ENCODE data around the gene EVX2.

Gene EVX2

DNA sequence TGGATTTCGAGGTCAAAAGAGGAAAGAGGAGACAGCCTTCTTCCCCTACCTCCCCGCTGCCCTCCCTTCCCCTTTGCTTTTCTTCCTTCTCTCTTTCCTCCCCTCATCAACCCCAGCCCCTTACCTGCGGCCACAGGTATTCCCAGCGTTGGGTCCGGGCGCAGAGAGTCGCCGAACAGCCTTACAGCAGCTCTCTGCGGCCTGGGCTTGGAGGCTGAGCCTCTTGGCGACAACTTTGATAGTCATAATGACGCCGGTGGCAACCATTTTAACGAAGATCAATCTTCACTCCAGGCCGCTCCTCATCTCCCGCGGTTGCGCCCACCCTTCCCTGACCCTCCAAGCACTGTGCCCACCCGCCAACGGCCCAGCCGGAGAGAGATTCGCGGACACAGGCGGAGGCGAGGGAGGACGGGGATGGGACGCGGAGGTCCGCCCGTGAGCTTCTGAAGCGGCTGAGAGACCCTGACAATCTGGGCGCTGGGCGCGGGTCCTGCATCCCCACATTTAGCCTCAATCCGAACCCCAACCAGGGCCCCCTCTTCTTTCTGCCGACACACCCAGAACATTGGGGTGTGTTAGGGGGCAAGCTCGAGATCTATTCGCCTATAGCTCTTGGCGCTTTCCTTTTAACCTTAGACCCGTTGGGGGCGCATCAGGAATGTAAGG lies 1.5 kb upstream of the EVX2 start:
- no peak overlapping the region for H3K4me3 Mint-ChIP-seq
- peaks cover 66% of the 10 kb centered on the region for H3K36me3 Mint-ChIP-seq (ENCODE audit: insufficient read depth)
- H3K4me1 Mint-ChIP-seq = peaks cover 12% of the 10 kb centered on the region
- H3K27me3 Mint-ChIP-seq = peaks cover 95% of the 10 kb centered on the region
- no peak for ATAC-seq (replicated peaks; ENCODE audit: extremely low read depth, poor library complexity, severe bottlenecking)
- no peaks in the 10 kb centered on the region for H3K9me3 Mint-ChIP-seq
- DNase-seq (ENCODE audit: low spot score in 2 of 2) = no peak
- H3K27ac Mint-ChIP-seq (ENCODE audit: low read depth) = peak overlapping the region; percentile 86

DNA sequence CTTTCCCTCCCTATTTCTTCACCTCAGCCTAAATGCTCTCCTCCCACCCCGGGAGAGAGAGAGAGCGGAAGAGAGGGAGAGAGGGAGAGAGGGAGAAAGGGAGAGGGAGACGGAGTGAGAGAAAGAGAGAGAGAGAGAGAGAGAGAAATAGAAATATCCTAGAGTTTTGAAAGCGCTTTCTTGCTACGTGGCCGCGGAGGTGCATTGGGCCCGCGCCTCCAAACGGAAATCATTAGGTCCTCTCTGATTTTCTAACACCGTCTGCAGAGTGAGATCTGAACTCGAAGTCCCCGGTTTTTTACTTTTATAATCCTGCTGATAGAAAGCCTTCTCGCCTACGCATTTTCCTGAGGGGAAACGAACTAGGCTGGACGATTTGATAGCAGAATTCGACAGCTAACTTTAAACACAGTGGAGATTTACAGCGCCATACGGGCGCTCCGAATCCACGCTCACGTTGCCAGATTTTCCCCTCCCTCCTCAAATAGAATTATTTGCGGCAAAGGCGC lies 903 bp upstream of the EVX2 start:
- ATAC-seq (replicated peaks; ENCODE audit: extremely low read depth, poor library complexity, severe bottlenecking) (no peak), DNase-seq (ENCODE audit: low spot score in 2 of 2) (no peak)
- peaks cover 93% of the 10 kb centered on the region for H3K27me3 Mint-ChIP-seq
- H3K27ac Mint-ChIP-seq (ENCODE audit: low read depth) = peak overlapping the region; percentile 86
- peak overlapping the region; percentile 31 for H3K4me3 Mint-ChIP-seq
- peaks cover 13% of the 10 kb centered on the region for H3K4me1 Mint-ChIP-seq
- peaks cover 66% of the 10 kb centered on the region for H3K36me3 Mint-ChIP-seq (ENCODE audit: insufficient read depth)
- no peaks in the 10 kb centered on the region for H3K9me3 Mint-ChIP-seq

DNA sequence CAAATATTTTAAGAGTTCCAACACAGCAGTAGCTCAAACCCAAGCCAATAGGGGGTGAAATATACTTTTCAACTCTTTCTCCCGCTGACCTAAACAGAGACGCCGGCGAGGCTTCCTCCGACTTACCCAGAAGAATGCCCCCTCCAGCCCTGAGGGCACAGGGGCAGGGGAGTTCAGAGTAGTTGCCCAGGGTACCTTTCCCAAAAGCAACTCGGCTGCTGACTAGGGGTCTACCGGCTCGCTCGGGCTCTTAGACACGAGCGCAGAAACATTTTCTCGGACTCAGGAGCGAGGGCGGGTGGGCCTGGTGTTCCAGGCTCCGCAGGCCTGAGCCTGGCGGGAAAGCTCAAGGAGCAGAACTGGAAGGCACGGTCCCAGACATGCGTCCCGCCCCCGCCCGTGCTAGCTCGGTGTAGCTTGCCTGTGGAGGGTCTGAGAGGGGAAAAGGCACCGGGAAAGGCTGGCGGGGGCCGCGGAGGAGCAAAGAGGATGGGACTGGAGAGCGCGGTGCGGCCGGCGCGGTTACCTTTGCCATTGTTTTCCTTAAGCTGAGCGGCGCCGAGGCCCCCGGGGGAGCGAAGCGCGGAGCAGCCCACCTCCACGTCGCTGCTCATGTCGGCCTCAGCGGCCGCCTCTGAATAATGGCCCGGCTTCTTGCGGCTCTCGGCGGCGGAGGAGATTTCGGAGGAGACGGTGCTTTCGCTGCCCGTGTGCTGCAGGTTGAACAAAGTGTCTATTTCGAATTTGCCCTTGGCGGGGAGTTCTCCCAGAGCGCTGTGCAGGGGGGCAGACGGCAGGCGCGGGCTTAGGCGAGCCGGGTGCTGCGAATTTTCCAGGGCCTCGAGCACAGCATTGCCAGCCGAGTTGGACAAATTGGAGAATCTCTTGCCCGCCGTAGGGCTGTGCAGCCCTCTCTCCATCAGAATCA lies 674 bp downstream of the EVX2 start:
- Mint-ChIP-seq H3K4me3 (peak overlapping the region; percentile 55), H3K36me3 (ENCODE audit: insufficient read depth) (peaks cover 75% of the 10 kb centered on the region), H3K9me3 (no peaks in the 10 kb centered on the region), H3K27ac (ENCODE audit: low read depth) (peak overlapping the region; percentile 86), H3K4me1 (peaks cover 15% of the 10 kb centered on the region), H3K27me3 (peaks cover 93% of the 10 kb centered on the region)
- ATAC-seq (replicated peaks; ENCODE audit: extremely low read depth, poor library complexity, severe bottlenecking) = no peak
- DNase-seq (ENCODE audit: low spot score in 2 of 2) = peak in 1 of 2 donors; percentile 13

DNA sequence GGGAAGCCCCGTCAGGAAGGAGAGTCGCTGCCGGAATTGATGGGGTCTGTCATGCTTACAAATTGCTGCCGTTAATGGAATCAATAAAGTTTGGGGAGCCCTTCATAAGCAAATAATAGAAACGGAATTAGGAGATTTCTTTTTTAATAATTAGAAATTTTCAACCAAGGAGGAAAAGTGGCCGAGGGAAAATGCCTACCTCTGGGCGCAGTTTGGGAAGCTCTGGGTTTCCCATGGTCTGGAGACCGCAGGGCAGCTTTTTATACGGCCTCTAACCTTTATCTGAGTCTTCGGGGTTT lies 1.3 kb downstream of the EVX2 start:
- H3K4me1 Mint-ChIP-seq = peaks cover 15% of the 10 kb centered on the region
- H3K9me3 Mint-ChIP-seq = no peaks in the 10 kb centered on the region
- H3K27me3 Mint-ChIP-seq = peaks cover 90% of the 10 kb centered on the region
- H3K4me3 Mint-ChIP-seq = peak overlapping the region; percentile 55
- peaks cover 71% of the 10 kb centered on the region for H3K36me3 Mint-ChIP-seq (ENCODE audit: insufficient read depth)
- peak overlapping the region; percentile 86 for H3K27ac Mint-ChIP-seq (ENCODE audit: low read depth)
- DNase-seq (ENCODE audit: low spot score in 2 of 2) (no peak), ATAC-seq (replicated peaks; ENCODE audit: extremely low read depth, poor library complexity, severe bottlenecking) (no peak)

DNA sequence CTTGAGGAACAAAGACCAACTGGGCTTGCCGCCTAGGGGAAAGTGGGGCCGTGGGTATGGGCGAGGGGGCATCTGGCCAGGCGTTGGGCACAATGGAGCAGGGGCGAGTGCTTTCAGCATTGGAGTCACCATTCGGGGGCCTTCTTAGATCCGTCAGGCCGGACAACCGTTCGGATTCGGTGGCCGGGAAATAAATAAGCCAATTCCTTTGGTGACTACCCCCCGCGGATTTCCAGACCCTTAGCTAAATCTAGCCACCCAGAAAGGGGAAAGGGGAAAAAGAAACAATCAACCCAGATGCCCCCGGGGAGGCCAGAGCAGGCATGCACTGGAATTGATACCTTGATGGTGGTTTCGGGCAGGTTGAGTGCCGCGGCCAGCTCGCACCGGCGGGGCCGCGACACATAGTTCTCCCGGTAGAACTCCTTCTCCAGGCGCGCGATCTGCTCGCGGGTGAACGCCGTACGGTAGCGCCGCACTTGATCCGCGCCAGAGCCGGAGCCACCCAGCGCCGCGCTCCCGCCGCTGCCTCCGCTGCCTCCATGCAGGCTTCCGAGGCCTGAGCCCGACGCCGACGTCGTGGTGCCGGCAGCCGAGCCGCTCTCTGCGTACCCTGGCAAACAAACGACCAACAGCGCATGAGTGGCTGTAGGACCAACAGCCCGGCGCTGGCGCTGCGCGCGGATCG lies 1.8 kb downstream of the EVX2 start:
- Mint-ChIP-seq H3K27ac (ENCODE audit: low read depth) (peak overlapping the region; percentile 86), H3K27me3 (peaks cover 89% of the 10 kb centered on the region), H3K36me3 (ENCODE audit: insufficient read depth) (peaks cover 66% of the 10 kb centered on the region), H3K4me3 (peak overlapping the region; percentile 55), H3K4me1 (peaks cover 15% of the 10 kb centered on the region), H3K9me3 (no peaks in the 10 kb centered on the region)
- no peak for ATAC-seq (replicated peaks; ENCODE audit: extremely low read depth, poor library complexity, severe bottlenecking)
- DNase-seq (ENCODE audit: low spot score in 2 of 2) = no peak

DNA sequence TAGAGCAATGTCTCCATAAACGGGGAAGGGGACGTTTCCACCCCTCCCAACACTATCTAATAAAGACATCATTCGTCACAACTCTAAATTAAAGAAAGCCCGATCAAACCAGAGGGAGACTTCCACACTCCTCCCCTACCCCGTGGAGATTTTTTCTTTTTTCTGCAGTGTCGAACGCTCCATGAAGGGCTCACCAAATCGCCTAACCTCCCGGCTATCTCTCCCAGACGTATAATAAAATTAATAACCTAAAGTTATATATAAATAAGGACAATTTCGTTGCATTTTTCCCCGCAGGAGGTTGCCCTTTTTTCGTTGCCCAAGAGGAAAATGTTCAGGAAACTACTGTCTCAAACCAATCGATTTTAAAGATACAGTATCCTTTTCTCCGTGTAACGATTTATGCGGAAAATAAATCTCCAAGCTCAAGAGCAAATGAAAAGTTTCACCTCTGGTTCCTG lies 2.4 kb downstream of the EVX2 start:
- H3K36me3 Mint-ChIP-seq (ENCODE audit: insufficient read depth) = peaks cover 61% of the 10 kb centered on the region
- peaks cover 4% of the 10 kb centered on the region for H3K9me3 Mint-ChIP-seq
- peak overlapping the region; percentile 86 for H3K27ac Mint-ChIP-seq (ENCODE audit: low read depth)
- H3K4me3 Mint-ChIP-seq = no peak overlapping the region
- peaks cover 15% of the 10 kb centered on the region for H3K4me1 Mint-ChIP-seq
- no peak for DNase-seq (ENCODE audit: low spot score in 2 of 2)
- peaks cover 89% of the 10 kb centered on the region for H3K27me3 Mint-ChIP-seq
- ATAC-seq (replicated peaks; ENCODE audit: extremely low read depth, poor library complexity, severe bottlenecking) = no peak

DNA sequence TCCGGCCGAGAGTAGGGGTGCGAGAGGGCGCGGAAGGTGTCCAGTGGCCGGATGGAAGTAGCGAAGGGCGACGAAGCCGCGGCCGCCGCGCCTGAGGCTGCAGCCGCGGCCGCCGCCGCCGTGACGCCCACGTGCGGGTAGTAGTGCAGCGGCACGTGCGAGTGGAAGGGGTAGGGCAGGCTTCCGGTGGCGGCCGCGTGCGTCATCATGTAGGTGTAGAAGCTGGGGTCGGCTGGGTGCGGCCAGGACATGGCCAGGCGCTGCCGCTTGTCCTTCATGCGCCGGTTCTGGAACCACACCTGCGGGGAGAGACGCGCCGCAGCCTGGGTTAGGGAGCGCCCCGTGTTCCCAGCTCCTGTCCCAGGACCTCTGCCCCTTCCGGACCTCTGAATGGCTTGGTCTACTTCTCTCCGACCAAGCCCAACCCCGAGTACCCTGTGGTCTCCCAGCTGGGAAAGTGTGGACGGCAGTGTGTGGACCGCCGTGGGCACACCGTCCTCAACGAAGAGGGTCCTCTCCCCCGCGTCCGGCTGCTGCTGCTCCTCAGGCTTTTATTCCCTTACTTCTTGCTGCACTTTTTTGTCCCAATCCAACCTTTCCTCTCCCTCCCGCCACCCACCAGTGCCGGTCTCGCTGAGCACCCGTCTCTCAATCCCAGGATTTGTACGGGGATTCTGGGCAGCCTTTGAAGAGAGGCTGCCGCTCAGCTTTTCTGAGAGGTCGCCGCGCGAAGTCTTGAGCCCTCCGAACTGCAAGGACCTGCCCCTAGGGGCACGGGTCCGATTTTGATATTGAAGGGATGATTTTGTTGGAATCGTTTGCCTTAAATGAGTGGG lies 3.0 kb downstream of the EVX2 start:
- H3K36me3 Mint-ChIP-seq (ENCODE audit: insufficient read depth) = peaks cover 56% of the 10 kb centered on the region
- ATAC-seq (replicated peaks; ENCODE audit: extremely low read depth, poor library complexity, severe bottlenecking) (peak; percentile 36), DNase-seq (ENCODE audit: low spot score in 2 of 2) (peak in 1 of 2 donors; percentile 14)
- peak overlapping the region; percentile 86 for H3K27ac Mint-ChIP-seq (ENCODE audit: low read depth)
- H3K27me3 Mint-ChIP-seq = peaks cover 89% of the 10 kb centered on the region
- peaks cover 15% of the 10 kb centered on the region for H3K4me1 Mint-ChIP-seq
- peaks cover 10% of the 10 kb centered on the region for H3K9me3 Mint-ChIP-seq
- no peak overlapping the region for H3K4me3 Mint-ChIP-seq

DNA sequence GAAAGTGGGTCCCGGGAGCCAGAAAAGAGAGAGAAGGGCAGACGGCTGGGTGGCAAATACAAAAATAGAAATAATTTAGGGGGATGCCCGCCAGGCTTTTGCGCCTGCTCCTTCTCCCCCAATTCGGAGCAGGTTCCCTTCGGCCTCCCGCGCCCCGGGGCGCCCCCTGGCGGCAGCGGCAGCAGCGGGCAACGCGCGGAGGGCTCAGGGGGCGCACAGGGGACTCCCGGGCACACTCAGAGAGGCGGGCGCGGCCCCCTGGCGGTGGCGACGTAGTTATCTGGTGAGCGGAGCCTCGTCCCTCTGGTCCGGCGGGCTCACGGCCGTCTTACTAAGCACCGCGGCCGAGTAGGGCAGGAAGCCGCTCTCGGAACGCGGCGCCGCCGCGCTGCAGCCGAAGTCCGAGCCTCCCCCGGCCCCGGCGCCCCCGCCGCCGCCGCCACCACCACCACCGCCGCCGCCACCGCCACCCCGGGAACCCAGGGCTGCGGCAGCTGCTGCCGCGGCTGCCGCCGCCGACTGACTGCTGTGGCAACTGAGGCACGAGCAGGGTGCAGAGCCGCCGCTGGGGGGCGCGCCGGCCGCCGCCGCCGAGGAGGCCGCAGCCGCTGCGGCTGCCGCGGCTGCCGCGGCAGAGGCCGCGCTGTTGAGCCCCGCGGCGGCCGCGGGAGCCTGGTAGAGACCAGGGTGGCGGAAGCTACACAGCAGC lies 3.8 kb downstream of the EVX2 start:
- Mint-ChIP-seq H3K36me3 (ENCODE audit: insufficient read depth) (peaks cover 54% of the 10 kb centered on the region), H3K4me1 (peaks cover 13% of the 10 kb centered on the region), H3K9me3 (peaks cover 13% of the 10 kb centered on the region), H3K4me3 (peak overlapping the region; percentile 68), H3K27ac (ENCODE audit: low read depth) (peak overlapping the region; percentile 86), H3K27me3 (peaks cover 89% of the 10 kb centered on the region)
- ATAC-seq (replicated peaks; ENCODE audit: extremely low read depth, poor library complexity, severe bottlenecking) (no peak), DNase-seq (ENCODE audit: low spot score in 2 of 2) (no peak)

DNA sequence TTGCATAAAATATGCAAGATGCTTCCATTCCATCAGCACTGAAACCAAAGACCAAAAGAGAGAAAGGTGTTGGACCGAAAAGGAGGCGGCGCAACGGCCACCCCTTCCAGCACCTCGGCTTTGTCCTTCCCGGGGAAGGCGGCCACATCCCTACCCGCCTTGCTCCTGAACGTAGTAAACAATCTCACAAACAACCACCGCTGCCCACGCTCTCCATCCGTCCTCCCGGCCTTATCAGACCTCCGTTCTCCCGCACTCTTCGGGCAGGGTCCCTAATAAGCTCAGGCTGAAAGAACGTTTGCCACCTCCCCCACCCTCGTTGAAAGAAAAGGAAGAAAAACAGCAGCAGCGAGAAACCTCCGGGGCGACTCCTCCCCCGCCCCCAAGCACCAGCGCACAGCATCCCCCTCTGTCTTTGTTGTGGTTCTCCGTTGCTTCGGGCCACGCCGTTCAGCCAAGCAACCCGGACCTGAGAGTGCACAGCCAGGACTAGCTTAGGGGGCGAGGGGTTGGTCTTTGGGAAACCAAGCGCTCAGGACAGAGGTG lies 4.4 kb downstream of the EVX2 start:
- DNase-seq (ENCODE audit: low spot score in 2 of 2) = no peak
- no peak for ATAC-seq (replicated peaks; ENCODE audit: extremely low read depth, poor library complexity, severe bottlenecking)
- peaks cover 48% of the 10 kb centered on the region for H3K36me3 Mint-ChIP-seq (ENCODE audit: insufficient read depth)
- peaks cover 8% of the 10 kb centered on the region for H3K4me1 Mint-ChIP-seq
- H3K27ac Mint-ChIP-seq (ENCODE audit: low read depth) = peak overlapping the region; percentile 77
- H3K9me3 Mint-ChIP-seq = peaks cover 13% of the 10 kb centered on the region
- peaks cover 89% of the 10 kb centered on the region for H3K27me3 Mint-ChIP-seq
- peak overlapping the region; percentile 68 for H3K4me3 Mint-ChIP-seq

DNA sequence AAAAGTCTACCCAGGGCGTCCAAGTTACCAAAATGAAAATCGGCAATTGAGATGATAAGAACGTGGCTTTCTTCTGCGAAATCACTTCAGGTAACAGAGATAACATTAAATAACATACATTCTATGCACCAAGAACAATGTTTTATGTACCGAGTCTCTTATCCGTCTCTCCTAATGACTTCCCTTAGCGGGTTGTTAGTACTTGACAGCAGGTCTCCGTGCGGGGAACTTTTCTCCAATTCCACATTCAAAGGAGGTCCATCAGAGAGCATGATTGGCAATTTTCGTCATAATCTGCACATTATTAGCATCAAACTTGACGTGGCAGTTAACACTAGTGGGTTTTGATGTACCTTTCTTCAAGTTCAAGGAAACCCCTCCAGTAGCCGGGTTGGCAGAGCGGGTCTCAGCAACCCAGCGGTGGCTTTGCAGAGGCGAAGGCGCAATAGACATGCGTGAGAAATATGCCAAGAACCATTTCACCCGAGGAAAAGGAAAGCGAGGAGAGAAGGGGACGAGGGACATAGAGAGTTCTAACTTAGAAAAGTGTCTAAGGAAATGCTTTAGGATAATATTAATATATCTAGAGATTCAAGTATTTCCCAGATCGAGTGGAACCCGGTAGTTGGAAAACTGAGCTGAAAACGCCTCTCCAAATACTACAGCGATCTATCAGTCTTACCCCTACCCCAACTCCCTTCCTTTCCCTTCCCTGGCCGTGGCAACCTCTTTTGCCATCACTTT lies 5.0 kb downstream of the EVX2 start:
- ATAC-seq (replicated peaks; ENCODE audit: extremely low read depth, poor library complexity, severe bottlenecking) (no peak), DNase-seq (ENCODE audit: low spot score in 2 of 2) (no peak)
- H3K36me3 Mint-ChIP-seq (ENCODE audit: insufficient read depth) = peaks cover 44% of the 10 kb centered on the region
- H3K27ac Mint-ChIP-seq (ENCODE audit: low read depth) = peak overlapping the region; percentile 77
- H3K4me3 Mint-ChIP-seq = peak overlapping the region; percentile 68
- H3K9me3 Mint-ChIP-seq = peaks cover 13% of the 10 kb centered on the region
- peaks cover 89% of the 10 kb centered on the region for H3K27me3 Mint-ChIP-seq
- peaks cover 8% of the 10 kb centered on the region for H3K4me1 Mint-ChIP-seq

DNA sequence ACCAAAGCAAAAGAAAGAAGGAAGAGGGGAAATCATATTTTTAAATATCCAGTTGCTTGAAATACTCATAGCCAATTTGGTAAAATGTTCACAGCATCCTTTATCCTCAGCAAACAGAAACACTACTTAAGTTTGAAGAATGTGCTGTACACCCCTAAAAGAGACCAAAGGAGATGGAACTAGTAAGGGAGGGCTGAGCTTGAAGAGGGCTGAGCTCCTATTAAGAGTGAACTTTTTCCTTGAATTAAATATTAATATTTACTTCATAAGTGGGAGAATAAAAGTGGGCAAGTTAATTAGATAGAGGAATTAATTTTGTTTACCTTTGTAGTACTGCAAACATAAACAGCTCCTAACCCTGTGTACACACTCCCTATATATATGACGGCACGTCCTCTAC lies 7.0 kb downstream of the EVX2 start:
- ATAC-seq (replicated peaks; ENCODE audit: extremely low read depth, poor library complexity, severe bottlenecking) = no peak
- Mint-ChIP-seq H3K4me1 (peaks cover 8% of the 10 kb centered on the region), H3K4me3 (no peak overlapping the region), H3K27me3 (peaks cover 89% of the 10 kb centered on the region), H3K9me3 (peaks cover 13% of the 10 kb centered on the region), H3K27ac (ENCODE audit: low read depth) (no peak overlapping the region), H3K36me3 (ENCODE audit: insufficient read depth) (peaks cover 27% of the 10 kb centered on the region)
- no peak for DNase-seq (ENCODE audit: low spot score in 2 of 2)

Measured in central memory CD8-positive, alpha-beta T cell (primary cell).